AG04449 (cell line): ENCODE measurements around the gene CSF2RB.

ENCODE experiments used
- CTCF ChIA-PET: fragments of 350-600 bp; formaldehyde crosslinking; extraction: SDS; loops from one replicate; lab custom pipeline; 2021; ENCODE audit warnings: antibody characterized with exemption; lab: Yijun Ruan, JAX
- POLR2A ChIA-PET: fragments of 400-600, 350-600 bp; formaldehyde crosslinking; extraction: SDS; loops from one replicate; lab custom pipeline; 2020; ENCODE audit warnings: antibody characterized with exemption, inconsistent platforms; lab: Yijun Ruan, JAX
- DNase-seq: peaks from one replicate; pipeline ENCODE4 v3.0.0-alpha.2; 2010; ENCODE audit warnings: low read depth, low spot score
- H3K4me3 ChIP-seq: 2 replicates; pipeline ENCODE4 v1.5.1; 2011; ENCODE audit warnings: low read depth, mild to moderate bottlenecking, control low read depth, low read length
- CTCF ChIP-seq: IDR thresholded peaks from one replicate; pipeline ENCODE4 v1.5.1; 2011; ENCODE audit warnings: mild to moderate bottlenecking, moderate library complexity, low read length, control low read depth, inconsistent platforms; ENCODE audit not compliant: insufficient read depth; ENCODE audit errors: missing control alignments

CSF2RB gene

GRCh38 chr22:36950797-36951590 lies 37.6 kb downstream of the CSF2RB start:
- ChIA-PET CTCF (interaction anchor here (0.8 kb wide), 1 partner anchor 26 kb away, joined by 3 read pairs; no protein-coding TSS in a partner anchor), POLR2A (no interaction called here)
- no peak for TF ChIP-seq CTCF
- DNase-seq: no peak
- H3K4me3 ChIP-seq: no peak overlapping the region

GRCh38 chr22:36951746-36952145 lies 38.3 kb downstream of the CSF2RB start:
- ChIA-PET POLR2A (no interaction called here), CTCF (no interaction called here)
- no peak for DNase-seq
- TF ChIP-seq CTCF: no peak
- H3K4me3 ChIP-seq: no peak overlapping the region

GRCh38 chr22:36953239-36954080 lies 40.0 kb downstream of the CSF2RB start:
- CTCF ChIA-PET: interaction anchor here (0.7 kb wide), 1 partner anchor 97 kb away, joined by 3 read pairs; no protein-coding TSS in a partner anchor
- DNase-seq: no peak
- no peak overlapping the region for H3K4me3 ChIP-seq
- no peak for TF ChIP-seq CTCF
- POLR2A ChIA-PET: no interaction called here

- TF ChIP-seq CTCF: no peak
- no peak for DNase-seq
- no peak overlapping the region for H3K4me3 ChIP-seq
- ChIA-PET CTCF (no interaction called here), POLR2A (interaction anchor here (1.1 kb wide), 1 partner anchor 17 kb away, joined by 3 read pairs; no protein-coding TSS in a partner anchor)
Observed at GRCh38 chr22:36954251-36955014, 41.0 kb downstream of the CSF2RB start.

- CTCF ChIA-PET: interaction anchor here (1.3 kb wide), 1 partner anchor 22 kb away, joined by 3 read pairs; no protein-coding TSS in a partner anchor
- POLR2A ChIA-PET: no interaction called here
- TF ChIP-seq CTCF: no peak
Observed at GRCh38 chr22:36955691-36956090, 42.3 kb downstream of the CSF2RB start.

More at GRCh38 chr22:36955691-36956090, 42.3 kb downstream of the CSF2RB start:
- no peak for DNase-seq
- H3K4me3 ChIP-seq: no peak overlapping the region
